Measurements from ENCODE around the gene ST3GAL2.
"Not testable (repeated sequence)": the region's sequence is repeated elsewhere in the genome, so short reads cannot be mapped to it uniquely, and the experiment has no call there.

ST3GAL2 gene

GRCh38 chr16:70419384-70420327, 19.2 kb downstream of the ST3GAL2 start:
- H3K4me3 ChIP-seq (replicated peaks; ENCODE audit: low read depth, low read length), result no peak overlapping the region
- TF ChIP-seq CTCF (IDR thresholded peaks at IDR 0.05; ENCODE audit: low read length, missing control alignments), result no peak
- DNase-seq (ENCODE audit: low read depth), result no peak

DNA sequence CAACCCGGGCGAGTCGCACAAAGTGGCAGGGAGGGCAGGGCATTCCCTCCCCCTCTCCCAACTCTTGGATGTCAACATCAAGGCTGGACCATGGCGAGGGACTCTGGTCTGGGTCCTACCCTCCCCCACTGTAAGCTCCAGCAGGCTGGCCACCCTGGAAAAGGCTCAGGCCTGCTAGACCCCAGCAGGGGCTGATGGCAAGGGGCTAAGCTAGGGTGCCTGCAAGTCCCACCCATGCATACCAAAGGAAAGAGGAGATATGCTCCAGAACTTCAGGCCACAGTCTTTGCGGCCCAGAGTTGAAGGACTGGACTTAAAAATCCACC, 19.9 kb downstream of the ST3GAL2 start:
- no peak for TF ChIP-seq CTCF (IDR thresholded peaks at IDR 0.05; ENCODE audit: low read length, missing control alignments)
- no peak for DNase-seq (ENCODE audit: low read depth)

DNA sequence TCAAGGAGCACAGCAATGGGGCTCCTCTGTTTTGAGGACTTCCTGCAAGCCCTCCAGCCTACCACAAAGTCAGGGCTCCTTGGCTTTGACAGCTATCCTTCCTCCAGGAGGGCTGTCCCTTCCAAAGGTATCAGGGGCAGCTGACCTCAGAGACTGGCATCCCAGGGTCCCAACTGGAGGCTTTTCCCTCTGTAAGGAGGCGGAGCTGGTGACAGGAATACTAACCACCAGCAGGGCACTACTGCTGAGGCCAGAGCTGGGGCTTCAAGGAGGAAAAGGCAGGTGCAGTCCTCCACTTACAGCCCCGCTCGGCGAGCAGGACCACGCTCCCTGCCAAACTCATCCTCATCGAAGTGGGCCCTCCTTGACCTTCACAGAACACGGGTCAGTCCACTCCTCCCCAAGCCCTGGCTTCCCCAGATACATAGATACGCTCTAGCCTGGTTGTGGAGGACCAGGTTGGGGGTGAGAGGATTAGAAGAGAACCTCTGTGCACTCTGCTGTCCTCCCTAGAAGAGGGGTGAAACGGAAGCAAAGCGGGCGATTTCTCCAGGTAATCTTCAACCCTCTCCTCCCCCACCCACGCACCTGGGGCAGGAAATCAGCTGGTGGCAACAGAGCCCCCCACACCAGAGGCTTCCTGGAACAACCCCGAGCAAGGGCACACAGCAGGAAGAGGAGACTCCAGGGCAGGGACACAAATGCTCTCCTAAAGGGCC, 20.5 kb downstream of the ST3GAL2 start:
- no peak overlapping the region for H3K4me3 ChIP-seq (replicated peaks; ENCODE audit: low read depth, low read length)
- DNase-seq (ENCODE audit: low read depth), result no peak
- TF ChIP-seq CTCF (IDR thresholded peaks at IDR 0.05; ENCODE audit: low read length, missing control alignments), result no peak

More for the DNA sequence above, 19.9 kb downstream of the ST3GAL2 start:
- no peak overlapping the region for H3K4me3 ChIP-seq (replicated peaks; ENCODE audit: low read depth, low read length)

GRCh38 chr16:70417661-70418060, 21.2 kb downstream of the ST3GAL2 start:
- H3K4me3 ChIP-seq (replicated peaks; ENCODE audit: low read depth, low read length), result no peak overlapping the region
- DNase-seq (ENCODE audit: low read depth), result no peak
- TF ChIP-seq CTCF (IDR thresholded peaks at IDR 0.05; ENCODE audit: low read length, missing control alignments), result no peak

- DNase-seq (ENCODE audit: low read depth), result no peak
- no peak overlapping the region for H3K4me3 ChIP-seq (replicated peaks; ENCODE audit: low read depth, low read length)
- TF ChIP-seq CTCF (IDR thresholded peaks at IDR 0.05; ENCODE audit: low read length, missing control alignments), result no peak
Observed at GRCh38 chr16:70416748-70417616, 21.9 kb downstream of the ST3GAL2 start.

- H3K4me3 ChIP-seq (replicated peaks; ENCODE audit: low read depth, low read length); DNase-seq (ENCODE audit: low read depth): not testable (repeated sequence)
Observed at GRCh38 chr16:70413572-70413971, 25.3 kb downstream of the ST3GAL2 start.

- no peak for DNase-seq (ENCODE audit: low read depth)
- no peak overlapping the region for H3K4me3 ChIP-seq (replicated peaks; ENCODE audit: low read depth, low read length)
- TF ChIP-seq CTCF (IDR thresholded peaks at IDR 0.05; ENCODE audit: low read length, missing control alignments), result no peak
Observed at GRCh38 chr16:70412385-70412784, 26.5 kb downstream of the ST3GAL2 start.

Data from fibroblast of pulmonary artery (primary cell).